NCI-H146 treated with DMSO at 0.1 percent for 48 hours (cell line): ENCODE measurements around the gene BLACAT1.

Experiments used
- DNase-seq: peaks from one replicate; lab custom pipeline; 2025; ENCODE audit not compliant: unreplicated experiment; lab: John Stamatoyannopoulos, UW

Gene BLACAT1

DNA sequence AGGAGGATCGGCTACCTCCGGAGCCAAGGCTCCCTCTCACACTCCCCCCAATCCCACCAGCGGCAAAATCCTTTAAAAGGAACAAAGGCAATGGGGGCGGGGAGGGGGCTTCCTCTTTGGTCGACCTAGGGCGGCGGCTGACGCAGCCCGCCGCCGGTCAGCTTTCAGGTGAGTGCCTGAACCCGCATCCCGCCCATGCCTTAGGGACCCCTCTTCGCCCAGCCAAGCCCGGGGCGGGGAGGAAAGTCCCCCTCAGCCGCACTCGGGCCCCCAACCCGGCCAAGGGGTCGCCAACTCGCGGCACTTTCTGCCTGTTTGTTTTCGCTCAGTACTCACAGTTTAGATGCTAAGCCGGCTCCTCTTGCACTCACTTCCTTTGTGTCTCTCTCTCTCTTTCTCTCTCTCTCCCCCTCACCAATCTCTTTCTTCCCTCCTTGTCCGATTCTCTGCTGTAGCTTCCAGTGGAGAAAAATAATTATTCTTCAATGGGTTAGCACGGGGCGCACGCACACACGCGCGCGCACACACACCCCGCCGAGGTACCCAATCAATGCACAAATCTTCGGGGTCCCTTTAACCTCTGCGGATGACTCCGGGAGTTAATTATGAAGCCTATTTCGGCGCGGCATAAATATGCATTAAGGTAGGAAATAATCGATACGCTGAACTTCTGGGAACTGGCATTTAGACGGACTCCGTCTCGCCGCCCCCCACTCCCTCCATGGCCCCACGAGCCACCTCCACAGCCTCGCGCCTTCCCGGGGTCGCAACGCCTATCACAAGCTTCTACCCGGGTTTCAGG is at the start of gene BLACAT1:
Gene BLACAT1 (minus strand): TSS at position 465 of the 802 bp plus-strand sequence.
- DNase-seq = no peak

- no peak for DNase-seq
These were observed 49.4 kb upstream of the BLACAT1 start for GRCh38 chr1:205505076-205505729.

DNA sequence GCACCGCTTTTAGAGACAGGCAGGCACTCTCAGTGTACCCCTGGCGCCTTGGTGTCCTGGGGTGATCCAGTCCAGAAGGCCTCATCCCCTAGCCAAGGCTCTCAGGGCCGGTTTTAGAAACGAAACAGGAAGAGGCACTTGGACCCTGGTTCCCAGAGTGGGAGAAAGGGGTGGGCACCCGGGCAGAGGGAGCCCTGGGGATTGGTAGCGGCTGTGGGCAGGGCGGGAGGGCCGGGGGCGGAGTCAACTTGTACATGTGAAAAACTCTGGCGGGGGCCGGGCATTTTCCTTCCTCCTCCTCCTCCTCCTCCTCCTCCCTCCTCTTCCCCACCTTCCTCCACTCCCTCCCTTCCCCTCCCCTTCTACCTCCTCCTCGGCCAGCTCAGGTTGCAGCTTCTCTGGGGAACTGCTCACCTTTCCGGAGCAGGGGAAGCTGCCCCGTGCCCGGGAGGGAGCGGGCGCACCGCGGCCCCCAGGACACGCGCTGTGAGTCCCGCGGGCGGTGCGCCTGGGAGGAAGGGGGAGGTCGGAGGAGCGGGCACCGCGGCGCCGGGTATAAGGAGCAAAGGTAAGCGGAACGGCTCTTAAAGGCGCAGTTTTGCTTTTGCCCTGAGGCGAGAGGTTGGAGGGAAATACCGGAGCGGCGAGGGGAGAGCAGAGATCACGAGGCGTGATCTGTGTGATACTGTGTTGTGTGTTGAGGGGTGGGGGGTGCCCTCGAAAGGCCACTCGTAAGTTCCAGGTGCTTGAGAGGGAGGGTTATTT is 48.6 kb upstream of the BLACAT1 start, which contains the start of gene CDK18:
Gene CDK18 (plus strand): TSS at position 359 of the 765 bp plus-strand sequence. CDS start 18,499 bp downstream, outside the sequence.
- DNase-seq = peak; percentile 65

GRCh38 chr1:205502992-205503391 is 47.1 kb upstream of the BLACAT1 start:
- no peak for DNase-seq

DNA sequence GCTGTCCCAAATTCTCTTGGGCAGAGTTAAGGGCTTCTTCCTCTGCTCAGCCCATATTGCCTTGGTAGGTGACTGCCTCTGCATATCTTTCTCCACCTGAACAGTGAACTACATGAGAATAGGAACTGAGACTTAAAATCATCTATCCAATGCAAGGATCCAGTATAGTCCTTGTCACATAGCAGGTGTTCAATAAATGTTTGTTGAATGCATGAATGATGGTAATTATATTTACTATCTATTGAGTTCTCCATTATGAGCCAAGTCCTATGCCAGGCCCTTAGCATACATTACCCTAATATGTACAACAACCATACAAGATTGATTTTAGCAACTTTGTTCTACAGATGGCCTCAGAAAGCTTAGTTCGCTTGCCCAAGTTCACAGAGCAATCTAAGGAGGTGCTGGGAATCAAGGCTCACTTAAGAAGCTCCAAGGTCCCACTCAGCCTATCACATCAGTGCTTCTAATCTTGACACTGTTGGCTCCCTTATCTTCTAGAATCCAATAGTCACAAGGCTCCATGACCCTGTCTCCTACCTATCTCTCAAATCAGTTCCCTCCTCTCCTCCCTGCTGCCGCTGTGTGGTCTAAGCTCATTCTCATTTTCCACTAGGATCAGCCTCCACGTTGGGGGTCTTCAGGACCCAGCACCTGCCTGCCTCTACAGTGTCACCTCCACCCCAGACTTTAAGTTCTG is 46.4 kb upstream of the BLACAT1 start:
- DNase-seq = no peak

DNA sequence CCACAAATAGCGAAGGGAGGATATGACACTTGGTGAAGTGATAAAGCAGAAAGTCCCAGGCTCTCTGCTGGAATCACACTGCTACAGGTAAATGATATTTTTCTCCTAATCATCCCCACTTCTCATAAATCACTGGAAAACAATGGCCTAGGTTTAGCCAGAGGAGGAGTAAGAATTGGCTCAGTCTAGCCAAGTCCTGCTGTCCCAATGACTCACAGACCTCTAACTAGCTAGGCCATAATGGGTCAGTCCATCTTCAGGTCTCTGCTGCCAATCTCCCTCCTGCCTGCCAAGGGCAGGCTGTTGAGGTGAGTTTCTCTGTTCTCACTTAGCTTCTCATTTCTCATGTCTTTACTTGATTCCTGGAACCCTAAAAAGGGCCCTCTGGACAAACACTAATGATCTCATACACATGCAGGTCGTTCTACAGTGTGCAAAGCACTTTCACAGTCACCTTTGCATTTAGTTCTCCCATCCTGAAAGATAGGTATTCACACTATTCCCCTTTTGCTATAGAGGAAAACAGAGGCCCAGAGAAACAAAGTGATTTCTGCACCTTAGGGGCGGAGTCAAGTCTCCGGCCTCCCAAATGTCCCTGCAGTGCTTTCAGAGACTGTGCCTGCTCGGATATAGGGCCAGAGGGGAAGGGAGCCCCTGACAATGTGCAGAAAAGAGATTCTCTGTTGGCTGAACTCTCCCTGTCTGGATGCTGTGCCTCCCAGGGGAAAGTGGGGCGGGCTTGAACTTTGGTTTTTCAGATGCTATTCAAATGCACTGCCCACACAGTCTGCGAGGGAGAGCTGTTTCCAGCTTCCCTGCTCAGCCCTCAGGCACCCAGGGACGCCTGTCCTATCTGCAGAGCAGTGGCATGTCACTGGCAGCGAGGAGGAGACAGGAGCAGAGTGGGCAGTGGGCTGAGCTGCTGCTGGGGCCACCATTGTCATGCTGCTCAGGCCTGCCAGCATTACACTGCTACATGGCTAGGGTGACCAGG is 44.7 kb upstream of the BLACAT1 start:
- no peak for DNase-seq

DNA sequence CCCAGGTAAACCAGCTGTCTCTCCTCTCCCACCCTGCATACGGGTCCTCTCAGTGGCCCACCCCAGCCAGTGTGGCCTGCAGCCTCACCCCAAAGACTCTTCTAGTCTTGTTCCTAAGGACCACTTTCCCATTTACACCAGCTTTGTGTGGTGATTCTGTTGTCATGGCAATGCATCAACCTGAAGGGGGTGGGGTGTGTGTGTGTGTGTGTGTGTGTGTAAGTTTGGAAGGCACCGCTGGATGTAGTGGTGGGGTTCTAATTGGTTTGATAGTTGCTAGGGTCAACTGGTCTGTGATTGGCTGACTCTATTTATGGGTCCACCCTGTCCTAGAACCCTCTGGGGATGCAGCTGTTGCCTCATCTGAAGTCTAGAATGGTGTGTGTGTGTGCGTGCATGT is 43.9 kb upstream of the BLACAT1 start:
- no peak for DNase-seq

GRCh38 chr1:205497351-205497750 is 41.5 kb upstream of the BLACAT1 start:
- peak; percentile 94 for DNase-seq

DNA sequence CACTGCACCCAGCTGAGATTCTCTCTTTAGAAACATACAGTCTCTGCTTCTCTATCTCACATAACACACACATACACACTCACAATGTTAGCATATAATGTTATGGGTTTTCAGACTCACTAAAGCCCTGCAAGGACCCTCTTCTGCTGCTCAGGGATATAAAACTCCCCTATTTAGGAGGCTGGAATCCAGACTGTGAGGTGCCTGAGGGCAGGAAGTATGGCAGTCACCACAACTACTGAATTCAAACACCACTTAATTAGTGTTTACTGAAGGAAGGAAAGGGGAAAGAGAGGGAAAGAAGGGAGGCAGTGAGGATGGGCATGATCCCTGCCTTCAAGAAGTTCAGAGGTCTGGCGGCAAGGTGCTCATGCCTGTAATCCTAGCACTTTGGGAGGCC is 40.8 kb upstream of the BLACAT1 start:
- DNase-seq = peak; percentile 21

- DNase-seq = peak; percentile 85
These were observed 39.5 kb upstream of the BLACAT1 start for GRCh38 chr1:205495237-205495823.

DNA sequence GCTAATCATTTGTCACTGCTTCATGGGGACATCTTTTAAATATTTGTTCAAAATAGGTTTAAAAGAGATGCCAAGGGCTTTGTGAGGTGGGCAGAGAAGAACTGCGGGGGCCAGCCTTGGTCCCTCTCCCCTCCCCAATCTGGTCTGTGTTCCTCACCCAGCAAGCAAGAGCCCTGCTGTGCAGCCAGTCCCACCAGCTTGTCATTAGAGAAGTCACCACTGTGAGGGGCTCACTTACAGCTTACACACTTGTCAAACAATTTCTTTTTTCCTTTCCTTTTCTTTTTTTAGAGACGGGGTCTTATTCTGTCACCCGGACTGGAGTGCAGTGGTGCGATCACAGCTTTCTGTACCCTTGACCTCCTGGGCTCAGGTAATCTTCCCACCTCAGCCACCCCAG is 38.3 kb upstream of the BLACAT1 start:
- no peak for DNase-seq

- no peak for DNase-seq
These were observed 37.6 kb upstream of the BLACAT1 start for GRCh38 chr1:205493241-205494085.

DNA sequence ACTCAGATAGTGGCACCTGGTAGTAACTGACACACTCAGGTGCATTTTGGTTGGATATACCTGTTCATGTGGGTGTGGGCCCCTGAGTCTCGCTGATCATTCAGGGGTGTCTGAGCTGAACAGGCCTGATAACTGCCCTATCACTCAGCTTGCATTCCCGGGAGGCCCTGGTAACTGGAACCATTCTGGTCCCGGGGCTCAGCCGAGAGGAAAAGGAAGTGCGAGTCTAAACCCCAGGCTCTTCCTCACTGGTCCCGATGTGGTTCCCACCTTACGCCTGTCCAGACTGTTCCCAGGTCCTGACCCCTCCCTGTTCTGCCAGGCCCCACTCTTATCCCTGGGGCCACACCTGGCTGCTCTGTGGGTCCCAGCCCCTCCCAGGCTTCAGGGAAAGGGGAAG is 36.9 kb upstream of the BLACAT1 start:
- no peak for DNase-seq

- DNase-seq = peak; percentile 74
These were observed 36.4 kb upstream of the BLACAT1 start for GRCh38 chr1:205492201-205492667.

DNA sequence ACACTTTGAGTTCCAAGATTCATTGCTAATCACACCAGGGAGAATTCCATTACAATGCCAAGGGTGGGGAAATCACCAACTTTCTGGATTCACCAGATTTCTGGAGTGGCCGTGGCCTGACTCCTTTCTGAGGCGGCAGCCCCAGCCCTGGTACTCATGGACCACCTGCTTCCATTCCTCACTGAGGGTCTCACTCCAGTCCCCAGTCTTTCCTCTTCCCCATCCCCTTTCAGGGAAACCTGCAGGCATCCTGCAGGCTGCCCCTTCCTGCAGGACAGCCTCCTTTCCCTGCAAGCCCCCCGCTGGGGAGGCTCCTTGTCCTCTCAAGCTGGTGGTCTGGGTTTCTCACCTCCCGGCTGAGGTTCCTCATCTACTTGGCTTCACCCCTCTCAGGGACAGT is 35.9 kb upstream of the BLACAT1 start:
- no peak for DNase-seq

DNA sequence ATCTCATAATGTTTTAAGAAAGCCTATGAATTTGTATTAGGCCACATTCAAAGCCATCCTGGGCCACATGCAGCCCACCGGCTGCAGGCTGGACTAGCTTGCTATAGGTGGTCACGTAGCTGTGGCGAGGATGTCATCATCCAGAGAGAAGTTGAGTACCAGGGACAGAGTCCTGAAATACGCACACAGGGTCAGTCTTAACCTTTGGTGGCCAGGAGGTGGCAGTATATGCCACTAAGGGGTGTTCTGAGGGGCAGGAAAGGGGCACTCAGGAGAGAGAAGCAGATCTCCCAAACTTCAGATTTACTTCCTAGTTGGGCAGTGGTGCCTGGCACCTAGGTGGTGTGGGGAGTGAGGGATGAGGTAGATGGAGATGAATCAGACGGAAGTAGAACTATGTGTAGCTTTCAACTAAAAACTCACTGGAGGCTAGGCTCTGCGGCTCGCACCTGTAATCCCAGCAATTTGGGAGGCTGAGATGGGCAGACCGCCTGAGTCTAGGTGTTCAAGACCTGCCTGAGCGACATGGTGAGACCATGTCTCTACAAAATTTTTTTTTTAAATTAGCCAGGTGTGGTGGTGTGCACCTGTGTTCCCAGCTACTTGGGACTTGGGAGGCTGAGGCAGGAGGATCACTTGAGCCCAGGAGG is 32.4 kb upstream of the BLACAT1 start:
- peak; percentile 69 for DNase-seq

- DNase-seq = no peak
These were observed 30.4 kb upstream of the BLACAT1 start for GRCh38 chr1:205486258-205486657.
